GM19463 (cell line): ENCODE data around the gene C8B.

Experiments used
- ATAC-seq: cut with Tn5 transposase; IDR thresholded peaks from one replicate; pipeline ENCODE4 v1.9.1; 2021; ENCODE audit warnings: mild to moderate bottlenecking, moderate library complexity; ENCODE audit not compliant: unreplicated experiment

C8B gene

DNA sequence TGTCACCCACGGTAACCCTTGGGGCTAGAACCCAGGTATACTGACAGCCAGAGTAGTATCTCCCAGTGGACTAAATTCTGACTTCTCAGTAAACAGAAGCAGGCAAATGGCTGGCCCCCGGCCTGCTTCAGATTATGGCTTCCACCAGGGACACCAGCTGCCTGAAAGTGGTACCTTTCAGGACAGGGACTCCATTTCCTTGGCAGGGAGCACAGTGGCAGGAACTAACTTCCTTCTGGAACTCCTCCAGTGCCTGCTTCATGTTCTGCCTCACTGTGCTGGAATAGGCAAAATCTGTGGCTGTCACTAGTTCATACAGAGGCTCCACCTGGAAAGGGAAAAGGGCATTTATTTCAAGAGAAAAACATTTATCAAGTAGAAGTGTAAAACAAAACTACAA lies 32.7 kb downstream of the C8B start:
- no peak for ATAC-seq

DNA sequence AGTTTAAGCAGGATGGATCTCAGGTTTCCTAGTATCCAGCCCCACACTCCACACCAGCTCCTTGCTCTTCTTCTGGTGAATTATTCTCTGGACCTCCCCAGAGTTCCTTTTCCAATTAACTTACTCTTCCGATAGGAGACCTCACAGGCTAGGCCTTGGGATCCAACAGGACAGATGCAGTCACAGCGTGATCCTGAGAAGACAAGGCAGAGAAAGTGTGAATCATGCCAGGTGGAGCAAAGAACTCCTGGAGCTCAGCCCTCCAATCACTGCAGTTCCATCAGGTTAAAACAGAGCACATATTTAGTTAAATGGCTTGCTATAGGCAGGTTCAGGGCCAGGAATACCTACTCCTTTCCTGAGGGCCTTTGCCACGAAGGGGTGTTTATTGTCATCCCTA lies 34.1 kb downstream of the C8B start:
- no peak for ATAC-seq

DNA sequence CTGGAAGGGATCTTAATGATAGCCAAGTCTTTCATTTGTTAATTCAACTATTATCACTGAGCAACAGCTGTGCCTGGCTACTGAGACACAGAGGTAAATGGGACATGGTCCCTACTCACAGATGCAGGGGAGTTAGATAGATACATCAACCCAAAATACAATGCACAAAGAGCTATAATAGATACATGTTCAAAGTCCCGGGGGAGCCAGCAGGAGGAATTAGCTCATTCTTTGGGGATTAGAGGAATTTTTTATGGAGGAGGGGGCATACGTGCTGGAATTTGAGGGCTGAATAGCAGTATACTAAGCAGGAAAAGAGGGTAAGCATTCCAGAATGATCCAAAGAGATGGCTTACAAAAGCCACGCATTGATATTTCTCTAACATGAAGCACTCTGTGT lies 34.6 kb downstream of the C8B start:
- ATAC-seq, result no peak

DNA sequence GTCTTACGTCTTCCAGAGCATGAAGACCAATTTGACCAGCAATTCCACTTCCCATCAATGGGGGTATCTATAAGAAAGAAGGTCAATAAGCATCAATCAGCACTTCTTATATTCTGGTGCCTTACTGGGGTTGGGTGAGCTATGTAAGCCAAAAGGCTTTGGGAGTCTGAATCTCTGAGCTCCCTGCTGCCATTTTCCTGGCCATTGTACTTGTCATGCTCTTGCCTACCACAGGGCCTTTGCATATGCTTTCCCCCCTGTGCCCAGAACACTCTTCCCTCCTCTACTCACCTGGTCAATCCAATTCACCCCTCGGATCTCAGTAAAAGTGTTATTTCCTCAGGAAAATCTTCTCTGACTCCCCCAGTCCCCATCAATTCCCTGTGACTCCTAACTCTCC lies 36.3 kb downstream of the C8B start:
- no peak for ATAC-seq

DNA sequence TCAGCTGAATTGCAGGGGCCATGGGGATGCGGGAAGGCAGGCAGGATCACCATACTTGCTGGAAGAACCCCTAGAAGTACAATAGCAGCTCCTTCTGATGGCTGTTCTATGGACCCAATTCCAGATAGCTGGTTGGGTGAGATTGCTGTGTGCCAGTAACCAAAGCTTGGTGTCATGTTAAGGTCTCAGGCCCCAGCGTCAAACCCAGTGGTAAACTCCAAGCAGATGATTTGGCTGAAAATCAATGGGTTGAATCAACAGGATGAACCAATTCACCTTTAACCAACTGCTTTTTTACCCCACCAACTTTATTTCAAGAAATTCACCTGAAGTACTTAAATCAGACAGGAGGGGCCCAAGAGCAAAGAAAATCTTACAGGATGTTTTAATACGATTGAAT lies 37.8 kb downstream of the C8B start:
- ATAC-seq, result no peak

DNA sequence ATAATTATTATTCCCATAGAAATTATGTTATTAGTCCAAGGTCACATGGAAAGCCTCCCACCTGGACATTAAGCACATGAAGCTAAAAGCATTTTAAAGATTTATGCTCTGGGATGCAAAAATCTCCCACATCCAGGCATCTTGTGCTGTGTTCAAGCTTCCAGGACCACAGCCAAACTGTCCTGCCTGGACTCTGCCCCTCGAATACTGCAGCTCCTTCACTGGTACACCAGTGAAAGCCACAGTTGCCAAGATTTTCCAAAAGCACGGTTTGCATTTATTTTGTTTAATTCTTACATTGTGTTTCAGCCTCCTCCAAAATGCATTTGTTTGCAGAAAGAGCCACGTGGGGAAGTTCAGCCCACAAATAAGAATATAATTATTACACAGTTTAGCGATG lies 38.6 kb downstream of the C8B start:
- no peak for ATAC-seq

DNA sequence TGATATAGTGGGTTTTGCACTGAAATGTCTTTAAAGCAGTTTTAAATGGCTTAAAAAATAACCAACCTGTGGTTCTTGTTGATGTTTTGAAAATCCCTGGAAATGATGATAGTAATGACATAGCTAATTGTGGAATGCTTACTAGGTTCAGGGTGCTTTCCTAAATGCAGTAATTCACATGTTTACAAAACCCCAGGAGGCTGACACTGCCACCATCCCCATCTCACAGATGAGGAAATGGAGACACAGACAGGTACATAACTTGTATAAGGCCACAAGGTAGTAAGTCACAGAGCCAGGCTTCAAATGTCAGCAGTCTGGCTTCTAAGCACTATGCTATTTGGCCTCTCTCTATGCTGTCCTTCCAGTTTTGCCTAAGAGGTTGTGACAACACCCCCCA lies 40.6 kb downstream of the C8B start:
- ATAC-seq, result no peak

DNA sequence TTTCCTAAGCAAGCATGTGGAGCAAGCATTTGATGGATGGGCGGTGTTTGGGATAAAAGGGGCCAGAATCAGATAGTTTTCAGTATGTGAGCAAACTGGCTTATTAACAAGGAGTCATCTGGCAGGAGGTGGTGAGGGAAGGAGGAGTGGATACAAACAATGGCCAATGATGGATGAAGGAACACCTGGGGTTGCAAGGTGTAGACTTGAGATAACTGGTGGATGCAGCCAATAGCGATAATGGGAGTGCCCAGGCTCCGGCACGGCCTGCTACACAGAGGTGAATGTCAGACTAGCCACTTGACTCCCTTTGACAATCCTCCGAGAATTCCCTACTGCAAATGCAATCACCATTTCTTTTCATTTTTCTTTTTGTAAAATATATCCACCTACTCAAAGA lies 41.7 kb downstream of the C8B start:
- no peak for ATAC-seq

DNA sequence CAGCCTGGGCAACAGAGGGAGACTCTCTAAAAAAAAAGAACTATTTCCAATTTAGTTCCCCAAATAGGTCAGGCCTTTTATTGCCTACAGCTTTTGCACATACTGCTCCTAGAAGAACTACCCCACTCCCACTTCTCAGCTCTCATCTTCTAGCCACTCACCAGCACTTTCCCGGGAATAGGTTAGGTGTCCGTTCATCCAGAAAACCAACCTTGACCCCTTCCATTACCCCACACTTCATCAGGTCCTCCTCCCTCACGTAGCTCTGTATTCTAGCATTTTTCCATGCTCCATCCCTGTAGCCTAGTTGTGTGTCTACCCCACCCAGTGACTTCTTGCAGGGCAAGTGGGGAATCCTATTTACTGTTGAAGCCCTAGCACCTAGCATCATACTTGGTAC lies 42.6 kb downstream of the C8B start:
- no peak for ATAC-seq

DNA sequence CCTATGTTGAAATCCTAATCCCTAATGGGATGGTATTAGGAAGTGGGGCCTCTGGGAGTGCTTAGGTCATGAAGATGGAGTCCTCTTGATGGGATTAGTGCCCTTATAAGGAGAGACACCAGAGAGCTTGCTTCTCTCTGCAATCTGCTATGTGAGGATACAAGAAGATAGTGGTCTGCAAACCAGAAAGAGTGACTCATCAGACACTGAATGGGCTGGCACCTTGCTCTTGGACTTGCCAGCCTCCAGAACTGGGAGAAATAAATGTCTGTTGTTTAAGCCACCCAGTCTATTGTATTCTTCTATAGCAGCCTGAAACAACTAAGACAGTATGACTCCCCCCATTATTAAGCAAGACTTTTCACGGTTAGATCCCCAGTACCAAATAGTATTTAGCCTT lies 43.3 kb downstream of the C8B start:
- ATAC-seq, result no peak

DNA sequence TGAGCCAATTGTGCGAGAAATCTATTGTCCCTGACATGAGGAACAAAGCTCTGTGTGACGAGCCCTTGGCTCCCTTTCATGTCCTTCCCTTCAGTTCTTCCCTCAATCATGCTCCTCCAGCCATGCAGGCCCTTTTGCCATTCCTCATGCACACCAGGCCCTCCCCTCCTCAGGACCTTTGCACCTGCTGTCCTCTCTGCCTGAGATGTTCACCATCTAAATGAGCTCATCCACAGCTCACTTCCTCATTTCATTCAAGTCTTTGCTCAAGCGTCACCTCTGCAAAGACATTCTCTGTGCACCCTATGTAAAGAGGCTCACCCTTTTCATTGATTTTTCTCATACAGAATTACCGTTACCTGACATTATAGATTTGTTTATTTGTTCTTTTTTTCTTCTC lies 43.7 kb downstream of the C8B start:
- ATAC-seq, result no peak

DNA sequence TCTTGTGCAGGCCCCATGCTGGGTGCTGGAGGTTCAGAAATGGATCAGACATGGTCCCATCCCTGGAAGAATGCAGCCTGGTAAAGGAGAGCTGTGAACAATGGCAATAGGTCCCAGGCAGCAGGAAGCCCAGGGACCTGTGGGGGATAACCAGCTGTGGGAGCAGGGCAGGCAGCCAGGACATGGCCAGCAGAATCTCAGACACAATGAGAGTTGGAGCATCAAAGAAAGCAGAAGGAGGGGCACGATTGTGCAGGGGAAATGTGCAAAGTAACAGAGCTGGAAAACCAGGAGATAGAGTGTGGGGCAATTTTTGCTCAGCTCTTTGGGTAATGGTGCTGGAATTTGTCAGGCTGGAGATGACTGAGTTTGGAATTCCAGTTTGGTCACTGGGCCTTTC lies 44.3 kb downstream of the C8B start:
- no peak for ATAC-seq

DNA sequence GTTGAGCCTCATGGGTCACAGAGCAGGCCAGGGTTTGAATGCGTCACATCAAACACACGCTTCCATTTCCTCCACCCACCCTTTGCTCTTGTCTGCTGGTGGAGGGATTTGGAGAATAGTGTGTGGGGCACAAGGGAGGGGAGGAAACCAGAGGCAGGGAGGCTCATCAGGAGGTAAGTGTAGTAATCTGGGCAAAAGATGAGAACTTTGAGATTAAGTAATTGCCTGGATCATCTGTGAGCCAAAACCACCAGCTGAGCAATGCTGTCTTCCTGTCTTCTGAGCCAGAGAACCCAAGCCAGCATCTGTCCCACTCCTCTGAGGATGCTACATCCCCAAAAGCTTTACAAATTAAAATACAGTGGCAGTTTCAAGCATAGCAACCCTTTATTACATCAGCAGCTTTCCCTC lies 45.2 kb downstream of the C8B start:
- no peak for ATAC-seq

DNA sequence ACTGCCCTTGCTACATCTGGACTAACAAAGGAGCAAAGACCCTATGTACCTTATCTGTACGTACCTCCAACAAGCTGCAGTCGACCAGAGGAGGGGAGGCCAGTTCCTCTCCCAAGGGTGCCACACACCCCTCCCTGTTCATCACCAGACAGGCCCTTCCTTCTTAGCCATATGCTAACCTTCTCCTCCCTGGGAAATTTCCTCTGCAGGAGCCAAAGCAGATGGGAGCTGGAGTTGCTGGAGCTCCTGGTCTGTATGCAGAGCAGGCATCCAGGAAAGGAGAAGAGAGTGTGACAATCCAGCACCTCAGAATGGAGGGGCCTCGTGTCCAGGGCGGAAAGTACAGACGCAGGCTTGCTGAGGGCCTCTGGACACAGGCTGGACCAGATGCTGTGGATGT lies 48.5 kb downstream of the C8B start:
- ATAC-seq, result no peak

DNA sequence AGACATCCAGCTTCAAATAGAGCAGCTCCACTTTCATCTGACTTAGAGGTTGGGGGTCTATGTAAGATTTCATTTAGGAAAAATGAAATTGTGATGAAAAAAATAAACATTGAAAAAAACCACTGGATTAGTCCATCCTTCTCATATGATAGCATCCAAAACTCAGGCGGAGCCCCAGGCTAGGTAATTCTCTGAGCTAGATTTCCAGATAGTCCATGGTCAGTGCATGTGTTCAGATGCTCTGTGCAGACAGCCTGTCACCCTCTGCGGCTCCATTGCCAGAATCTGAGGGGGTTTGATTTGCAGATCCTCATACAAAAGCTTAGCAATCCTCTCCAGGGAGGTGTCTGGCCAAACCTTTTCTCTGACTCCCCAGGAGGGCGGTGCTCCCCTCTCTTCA lies 49.2 kb downstream of the C8B start:
- ATAC-seq, result no peak

DNA sequence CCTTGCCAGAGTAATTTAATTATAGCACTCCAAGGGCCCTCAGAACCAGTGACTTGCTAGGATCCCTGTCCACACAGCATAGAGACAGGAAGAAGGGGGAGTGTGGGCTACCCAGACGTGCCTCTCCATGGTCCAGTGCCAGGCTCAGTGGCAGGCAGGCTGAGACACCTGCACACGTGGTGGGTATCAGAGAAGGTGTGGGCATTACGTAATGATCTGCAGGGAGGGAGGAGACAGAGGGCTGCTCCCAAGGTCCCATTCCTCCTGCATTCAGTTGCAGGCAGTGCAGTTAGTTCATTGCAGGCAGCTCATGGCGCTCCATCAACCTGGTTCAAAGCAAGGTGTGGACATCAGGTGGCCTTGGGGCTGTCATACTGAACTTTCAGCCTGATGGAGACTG lies 49.9 kb downstream of the C8B start:
- ATAC-seq, result no peak

DNA sequence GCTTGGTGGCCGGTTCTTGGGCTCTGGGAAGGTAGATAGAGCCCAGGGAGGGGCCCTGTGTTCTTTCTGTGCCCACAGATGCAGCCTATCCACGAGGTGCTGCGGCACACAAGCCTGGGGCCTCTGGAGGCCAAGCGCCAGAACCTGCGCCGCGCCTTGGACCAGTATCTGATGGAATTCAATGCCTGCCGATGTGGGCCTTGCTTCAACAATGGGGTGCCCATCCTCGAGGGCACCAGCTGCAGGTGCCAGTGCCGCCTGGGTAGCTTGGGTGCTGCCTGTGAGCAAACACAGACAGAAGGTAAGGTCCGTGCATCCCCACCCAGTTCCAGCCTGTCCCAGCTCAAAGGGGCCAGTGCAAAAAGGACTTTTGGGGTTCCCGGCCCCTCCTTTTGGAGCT lies 53.5 kb downstream of the C8B start:
- no peak for ATAC-seq

DNA sequence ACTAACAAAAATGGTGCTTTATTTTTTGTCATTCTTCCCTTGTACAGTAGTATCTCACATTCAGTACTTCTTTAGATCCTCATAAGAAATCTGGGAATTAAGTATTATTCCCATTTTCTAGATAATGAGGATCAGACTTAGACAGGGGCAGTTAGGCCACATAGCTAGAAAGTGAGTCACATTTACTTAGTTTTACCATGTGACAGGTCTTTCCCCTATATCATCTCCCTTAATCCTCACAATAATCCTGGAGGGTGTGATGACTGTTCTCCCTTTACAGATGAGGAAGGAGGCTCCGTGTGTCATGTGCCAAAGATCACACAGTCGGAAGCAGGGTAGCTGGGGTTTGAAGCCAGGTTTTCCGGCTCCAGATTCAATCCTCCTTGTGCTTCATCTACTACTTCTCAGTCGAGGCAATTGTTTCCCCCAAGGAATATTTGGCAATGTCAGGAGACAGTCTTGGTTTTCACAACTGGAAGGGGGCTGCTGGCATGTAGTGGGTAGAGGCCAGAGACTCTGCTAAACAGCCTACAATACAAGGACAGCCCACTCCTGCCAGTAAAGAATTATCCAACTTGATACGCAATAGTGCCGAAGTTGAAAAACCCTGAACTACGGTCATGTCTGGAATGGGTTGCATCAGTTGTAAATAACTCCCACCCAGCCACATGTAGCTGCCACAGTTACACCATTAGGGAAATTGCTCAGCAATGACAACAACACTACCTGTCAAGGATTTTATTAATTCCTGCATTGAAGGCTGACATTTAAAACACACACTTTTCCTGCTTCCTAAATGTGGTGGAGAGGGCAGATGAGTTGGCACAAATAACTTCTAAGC lies 54.5 kb downstream of the C8B start:
- no peak for ATAC-seq

DNA sequence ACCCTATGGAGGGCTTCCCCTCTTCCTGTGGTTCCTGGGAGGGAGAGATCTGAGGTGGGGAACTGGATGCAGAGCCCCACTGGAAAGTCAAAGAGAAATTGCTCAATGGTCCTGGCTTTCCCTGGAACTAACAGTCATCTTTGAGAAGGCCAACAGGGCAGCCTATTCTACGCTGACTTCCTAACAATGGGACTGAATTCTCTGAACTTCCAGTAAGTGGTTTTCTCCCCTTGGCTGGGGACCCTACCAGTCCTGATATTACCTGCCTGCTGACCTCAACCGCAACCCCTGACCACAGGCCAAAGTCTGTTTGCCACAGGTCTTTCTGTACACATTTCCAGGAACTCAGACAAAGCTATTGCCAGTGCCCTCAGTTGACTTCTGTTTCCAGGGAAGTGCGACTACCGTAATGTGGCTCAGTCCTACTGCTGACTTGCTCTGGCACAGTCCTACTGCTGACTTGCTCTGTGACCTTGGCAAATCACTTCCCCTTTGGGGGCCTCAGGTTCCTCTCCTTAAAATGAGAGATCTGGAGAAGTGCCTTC lies 55.3 kb downstream of the C8B start:
- ATAC-seq, result no peak

DNA sequence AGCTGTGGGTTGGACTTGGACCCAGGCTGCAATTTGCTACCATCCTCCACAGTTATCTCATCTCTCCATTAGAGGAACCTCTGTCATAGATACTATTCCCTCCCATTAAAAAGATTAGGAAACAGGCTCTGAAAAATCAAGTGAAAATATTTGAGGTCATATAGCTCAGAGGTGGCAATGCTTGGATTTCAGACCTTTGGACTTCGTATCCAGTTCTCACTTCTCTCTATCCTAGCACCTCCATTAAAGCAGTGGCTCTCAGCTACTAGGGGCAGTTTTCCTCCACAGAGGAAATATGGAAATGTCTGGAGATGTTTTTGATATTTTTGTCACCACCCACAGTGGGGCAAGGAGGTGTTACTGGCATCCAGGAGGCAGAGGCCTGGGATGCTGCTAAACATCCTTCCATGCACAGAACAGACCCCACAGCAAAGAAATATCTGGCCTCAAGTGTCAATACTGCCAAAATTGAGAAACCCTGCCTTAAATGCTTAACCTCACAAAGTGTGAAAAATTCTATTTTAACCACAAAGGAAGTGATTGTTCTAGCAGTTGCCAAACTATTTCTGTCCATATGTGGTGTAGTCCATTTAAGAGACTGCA lies 57.1 kb downstream of the C8B start:
- no peak for ATAC-seq

DNA sequence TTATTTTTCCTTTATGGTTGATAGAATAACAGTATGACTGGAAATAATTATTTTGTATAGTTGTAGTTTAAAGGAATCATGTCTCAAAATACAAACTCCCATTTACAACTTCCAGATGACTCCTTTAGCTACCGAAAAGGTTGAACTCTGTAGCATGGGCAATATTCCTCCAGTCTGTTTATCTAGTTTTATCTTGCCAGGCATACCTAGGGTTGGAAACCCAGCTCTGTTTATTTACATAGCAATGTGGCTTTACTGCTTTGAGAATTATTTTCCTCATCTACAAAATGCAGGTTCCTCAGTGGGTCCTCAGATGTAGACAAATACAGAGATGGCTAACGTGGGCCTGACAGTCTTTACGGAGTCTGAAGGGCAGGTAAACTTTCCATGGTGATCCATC lies 60.1 kb downstream of the C8B start:
- ATAC-seq, result no peak

DNA sequence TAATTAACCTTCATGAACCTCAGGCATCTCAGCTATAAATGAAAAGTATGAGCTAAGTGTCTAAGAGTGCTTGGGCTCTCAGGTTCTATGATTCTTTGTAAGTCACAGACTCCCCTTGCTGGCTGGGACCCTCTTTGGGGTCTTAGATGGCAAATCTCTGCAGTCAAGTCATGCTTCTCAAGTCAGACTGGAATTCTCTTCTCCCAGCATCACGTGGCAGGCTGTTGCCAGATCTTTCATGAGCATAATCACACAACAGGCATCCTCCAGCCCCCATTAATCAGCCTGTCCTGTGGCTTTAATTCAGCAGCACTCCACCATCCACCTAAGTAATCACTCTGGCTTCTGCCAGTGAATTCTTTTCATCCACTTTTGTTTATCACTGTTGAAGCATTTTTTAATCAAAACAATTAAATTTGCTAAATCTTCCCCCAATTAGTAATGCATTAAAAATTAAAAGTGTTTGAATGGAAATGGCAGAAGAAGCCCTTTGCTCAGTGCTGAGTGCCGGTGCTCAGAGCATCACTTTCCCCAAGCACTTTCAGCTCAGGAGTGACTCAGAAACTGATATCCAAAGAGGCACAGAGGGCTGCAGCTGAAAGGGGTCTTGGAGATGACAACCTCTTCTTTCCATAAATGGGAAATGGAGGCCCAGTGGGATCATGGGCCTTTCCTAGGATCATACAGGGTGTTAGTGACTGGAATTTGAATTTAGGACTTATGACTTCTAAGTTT lies 61.0 kb downstream of the C8B start:
- ATAC-seq, result no peak
